ENCODE data around the gene ZNF627. TPM values are rescaled to one million over a fixed set of nuclear protein-coding genes. Genes with fewer than 3 reads are reported as not detected.
"Not testable (repeated sequence)": the region's sequence is repeated elsewhere in the genome, so short reads cannot be mapped to it uniquely, and the experiment has no call there.

The ZNF627 gene
- total RNA-seq, 1 experiment from 2014 or later: 11.4 TPM

- no peak for TF ChIP-seq CTCF (conservative IDR thresholded peaks at IDR 0.05)
- no peak for TF ChIP-seq EZH2 (IDR thresholded peaks at IDR 0.05; ENCODE audit: low read depth)
Measured at GRCh38 chr19:11624069-11624463, 26.8 kb downstream of the ZNF627 start.

GRCh38 chr19:11626252-11626651 is 29.0 kb downstream of the ZNF627 start:
- H2AFZ ChIP-seq: no peak overlapping the region
- TF ChIP-seq EZH2 (IDR thresholded peaks at IDR 0.05; ENCODE audit: low read depth): no peak
- TF ChIP-seq CTCF (conservative IDR thresholded peaks at IDR 0.05): no peak
- ChIA-PET POLR2A (ENCODE audit: unreplicated experiment) (interaction anchor here (0.6 kb wide), 1 partner anchor 29 kb away, joined by 19 read pairs; no protein-coding TSS in a partner anchor), CTCF (no interaction called here)
- 0 out of 2 replicates have a peak, but pooled peaks cover 6% of the 10 kb centered on the region for H3K9me3 ChIP-seq (ENCODE audit: insufficient read depth, low read depth)
- no peak overlapping the region for H3K4me3 ChIP-seq
- no peaks in the 10 kb centered on the region for H3K9me2 ChIP-seq (ENCODE audit: insufficient read depth)
- H3K27ac ChIP-seq: no peak overlapping the region
- BruUV-seq (replicated peaks): no TSS peak
- H3K4me1 ChIP-seq (replicated peaks; ENCODE audit: insufficient read depth): no peaks in the 10 kb centered on the region
- no peaks in the 10 kb centered on the region for H3K36me3 ChIP-seq (ENCODE audit: low read depth)
- H3K79me2 ChIP-seq (ENCODE audit: low read depth): no peaks in the 10 kb centered on the region
- intact Hi-C loops (cut with micrococcal nuclease; ENCODE audit: unreplicated experiment): no loop called here
- H3F3A ChIP-seq (ENCODE audit: insufficient read depth, low read depth): peaks cover 10% of the 10 kb centered on the region
- H4K20me1 ChIP-seq (ENCODE audit: insufficient read depth): no peaks in the 10 kb centered on the region
- DNase-seq: no peak
- H3K27me3 ChIP-seq (ENCODE audit: insufficient read depth, low read depth): peaks cover 5% of the 10 kb centered on the region; the same call in 1 of the 2 replicates
- H3K4me2 ChIP-seq: no peak overlapping the region

More at GRCh38 chr19:11624069-11624463, 26.8 kb downstream of the ZNF627 start:
- Histone ChIP-seq H3K27ac (no peak overlapping the region), H3K36me3 (ENCODE audit: low read depth) (peaks cover 17% of the 10 kb centered on the region), H3K9me2 (ENCODE audit: insufficient read depth) (no peaks in the 10 kb centered on the region), H3K4me1 (replicated peaks; ENCODE audit: insufficient read depth) (no peaks in the 10 kb centered on the region), H3F3A (ENCODE audit: insufficient read depth, low read depth) (peaks cover 10% of the 10 kb centered on the region), H3K4me3 (no peak overlapping the region), H2AFZ (no peak overlapping the region), H3K27me3 (ENCODE audit: insufficient read depth, low read depth) (peaks cover under 1% of the 10 kb centered on the region; the same call in 1 of the 2 replicates), H3K9me3 (ENCODE audit: insufficient read depth, low read depth) (no peaks in the 10 kb centered on the region; the same call in 1 of the 2 replicates), H3K4me2 (no peak overlapping the region), H3K79me2 (ENCODE audit: low read depth) (no peaks in the 10 kb centered on the region), H4K20me1 (ENCODE audit: insufficient read depth) (no peaks in the 10 kb centered on the region)
- intact Hi-C loops (cut with micrococcal nuclease; ENCODE audit: unreplicated experiment): no loop called here
- POLR2A ChIA-PET (ENCODE audit: unreplicated experiment): interaction anchor here (0.6 to 0.7 kb wide), 2 partner anchors 88 to 303 kb away, joined by 3 to 14 read pairs; no protein-coding TSS in a partner anchor
- CTCF ChIA-PET: no interaction called here
- DNase-seq: no peak
- no TSS peak for BruUV-seq (replicated peaks)

- Histone ChIP-seq H3K79me2 (ENCODE audit: low read depth) (no peaks in the 10 kb centered on the region), H4K20me1 (ENCODE audit: insufficient read depth) (no peaks in the 10 kb centered on the region), H3K27ac (no peak overlapping the region), H3K27me3 (ENCODE audit: insufficient read depth, low read depth) (peaks cover 5% of the 10 kb centered on the region; the same call in 1 of the 2 replicates), H3K4me1 (replicated peaks; ENCODE audit: insufficient read depth) (no peaks in the 10 kb centered on the region), H3F3A (ENCODE audit: insufficient read depth, low read depth) (no peaks in the 10 kb centered on the region), H3K36me3 (ENCODE audit: low read depth) (no peaks in the 10 kb centered on the region), H3K9me3 (ENCODE audit: insufficient read depth, low read depth) (peaks cover 17% of the 10 kb centered on the region), H3K9me2 (ENCODE audit: insufficient read depth) (no peaks in the 10 kb centered on the region), H2AFZ (no peak overlapping the region), H3K4me2 (no peak overlapping the region), H3K4me3 (no peak overlapping the region)
- TF ChIP-seq EZH2 (IDR thresholded peaks at IDR 0.05; ENCODE audit: low read depth) (no peak), CTCF (conservative IDR thresholded peaks at IDR 0.05) (no peak)
- no peak for DNase-seq
- POLR2A ChIA-PET (ENCODE audit: unreplicated experiment): no interaction called here
- CTCF ChIA-PET: no interaction called here
- intact Hi-C loops (cut with micrococcal nuclease; ENCODE audit: unreplicated experiment): no loop called here
- BruUV-seq (replicated peaks): no TSS peak
Measured at GRCh38 chr19:11633223-11633622, 35.9 kb downstream of the ZNF627 start.

- H3K27ac ChIP-seq; H3K79me2 ChIP-seq (ENCODE audit: low read depth); BruUV-seq (replicated peaks); H3K36me3 ChIP-seq (ENCODE audit: low read depth); H3K9me2 ChIP-seq (ENCODE audit: insufficient read depth); DNase-seq; POLR2A ChIA-PET (ENCODE audit: unreplicated experiment); H3K27me3 ChIP-seq (ENCODE audit: insufficient read depth, low read depth); CTCF ChIA-PET; H3K4me1 ChIP-seq (replicated peaks; ENCODE audit: insufficient read depth); H4K20me1 ChIP-seq (ENCODE audit: insufficient read depth); H2AFZ ChIP-seq; H3K4me3 ChIP-seq; H3K4me2 ChIP-seq; intact Hi-C loops (cut with micrococcal nuclease; ENCODE audit: unreplicated experiment); H3F3A ChIP-seq (ENCODE audit: insufficient read depth, low read depth): not testable (repeated sequence)
- peaks cover 17% of the 10 kb centered on the region for H3K9me3 ChIP-seq (ENCODE audit: insufficient read depth, low read depth)
Measured at GRCh38 chr19:11634018-11634662, 36.9 kb downstream of the ZNF627 start.
